Astrocyte (in vitro differentiated cells and primary cell): Measurements from ENCODE around the gene CENPA. TPM values are rescaled to one million over a fixed set of nuclear protein-coding genes. Genes with fewer than 3 reads are reported as not detected.

ENCODE experiments used
- DNase-seq: peaks from one replicate; pipeline ENCODE4 v3.0.0-alpha.2; 2010; ENCODE audit warnings: low read depth
- FAIRE-seq: peaks from 2 replicates; lab custom pipeline; 2011; peaks lifted over from hg19 to GRCh38; lab: Jason Lieb, UNC
- H2AFZ ChIP-seq: 2 replicates; pipeline ENCODE4 v1.6.0; 2012; ENCODE audit warnings: low read depth, low read length, inconsistent platforms
- H3K27ac ChIP-seq: 2 replicates; pipeline ENCODE4 v1.5.1; 2011; ENCODE audit warnings: low read depth, low read length, inconsistent platforms
- H3K27me3 ChIP-seq: 2 replicates; pipeline ENCODE4 v1.6.0; 2011; ENCODE audit warnings: low read length, inconsistent platforms; ENCODE audit not compliant: insufficient read depth
- H3K36me3 ChIP-seq: 2 replicates; pipeline ENCODE4 v1.5.1; 2011; ENCODE audit warnings: low read length, inconsistent platforms; ENCODE audit not compliant: insufficient read depth
- H3K4me1 ChIP-seq: 2 replicates; pipeline ENCODE4 v1.5.1; 2011; ENCODE audit warnings: low read length, inconsistent platforms; ENCODE audit not compliant: insufficient read depth
- H3K4me2 ChIP-seq: 2 replicates; pipeline ENCODE4 v1.6.0; 2012; ENCODE audit warnings: low read length, inconsistent platforms
- H3K4me3 ChIP-seq: 2 replicates; pipeline ENCODE4 v1.5.1; 2011; ENCODE audit warnings: low read depth, mild to moderate bottlenecking, low read length, inconsistent platforms; ENCODE audit not compliant: insufficient read depth
- H3K79me2 ChIP-seq: 2 replicates; pipeline ENCODE4 v1.6.0; 2012; ENCODE audit warnings: mild to moderate bottlenecking, low read length, inconsistent platforms; ENCODE audit not compliant: insufficient read depth
- H3K9ac ChIP-seq: 2 replicates; pipeline ENCODE4 v1.6.0; 2012; ENCODE audit warnings: mild to moderate bottlenecking, low read length, inconsistent platforms
- H3K9me3 ChIP-seq: 2 replicates; pipeline ENCODE4 v1.5.1; 2012; ENCODE audit warnings: low read depth, mild to moderate bottlenecking, low read length, inconsistent platforms; ENCODE audit not compliant: insufficient read depth
- H4K20me1 ChIP-seq: 2 replicates; pipeline ENCODE4 v1.6.0; 2012; ENCODE audit warnings: low read length, inconsistent platforms; ENCODE audit not compliant: insufficient read depth
- H3K27ac Mint-ChIP-seq: one replicate; pipeline ENCODE4 v1.8.0; 2021; ENCODE audit warnings: mild to moderate bottlenecking, mixed read lengths; ENCODE audit not compliant: unreplicated experiment
- H3K27me3 Mint-ChIP-seq: one replicate; pipeline ENCODE4 v1.8.0; 2021; ENCODE audit warnings: low read depth, mixed read lengths; ENCODE audit not compliant: unreplicated experiment
- H3K36me3 Mint-ChIP-seq: one replicate; pipeline ENCODE4 v1.8.0; 2021; ENCODE audit warnings: low read depth, mixed read lengths; ENCODE audit not compliant: unreplicated experiment
- H3K4me1 Mint-ChIP-seq: one replicate; pipeline ENCODE4 v1.8.0; 2021; ENCODE audit warnings: low read depth, mixed read lengths; ENCODE audit not compliant: unreplicated experiment
- H3K4me3 Mint-ChIP-seq: one replicate; pipeline ENCODE4 v1.8.0; 2021; ENCODE audit warnings: mild to moderate bottlenecking, moderate library complexity, mixed read lengths; ENCODE audit not compliant: unreplicated experiment
- H3K9me3 Mint-ChIP-seq: one replicate; pipeline ENCODE4 v1.8.0; 2021; ENCODE audit warnings: mild to moderate bottlenecking, mixed read lengths; ENCODE audit not compliant: unreplicated experiment
- CTCF ChIP-seq: IDR thresholded peaks from 2 replicates; pipeline ENCODE4 v1.5.1; 2011; ENCODE audit warnings: low read depth, mild to moderate bottlenecking, inconsistent platforms, low read length, moderate library complexity; ENCODE audit not compliant: insufficient read depth
- EZH2 ChIP-seq: IDR thresholded peaks from 2 replicates; pipeline ENCODE4 v1.6.1; 2012; ENCODE audit warnings: mild to moderate bottlenecking, low read length, inconsistent platforms; ENCODE audit not compliant: insufficient read depth
- total RNA-seq: library from RNA; stranded (reverse); gene quantifications from 2 replicates; pipeline ENCODE4 v1.2.1, GENCODE V29; 2021

CENPA gene
- total RNA-seq, 1 donor from 2014 or later: 2.7 TPM

- Mint-ChIP-seq H3K27ac (no peak overlapping the region), H3K4me3 (no peak overlapping the region), H3K9me3 (no peaks in the 10 kb centered on the region), H3K4me1 (peaks cover 8% of the 10 kb centered on the region), H3K27me3 (no peaks in the 10 kb centered on the region), H3K36me3 (peaks cover 32% of the 10 kb centered on the region)
- TF ChIP-seq EZH2 (no peak), CTCF (no peak)
- no peak overlapping the region for H2AFZ ChIP-seq
- peaks cover 32% of the 10 kb centered on the region for H3K79me2 ChIP-seq
- peaks cover 10% of the 10 kb centered on the region for H3K4me1 ChIP-seq
- H3K27me3 ChIP-seq: no peaks in the 10 kb centered on the region
- no peak overlapping the region for H3K4me3 ChIP-seq
- peaks cover 28% of the 10 kb centered on the region for H3K36me3 ChIP-seq
- DNase-seq (no peak), FAIRE-seq (no peak)
- no peak overlapping the region for H3K27ac ChIP-seq
- no peaks in the 10 kb centered on the region for H3K9me3 ChIP-seq
- H4K20me1 ChIP-seq: peaks cover 55% of the 10 kb centered on the region
- no peak overlapping the region for H3K9ac ChIP-seq
- no peak overlapping the region for H3K4me2 ChIP-seq
These were observed 9.6 kb upstream of the CENPA start for GRCh38 chr2:26776195-26776800.

- H3K79me2 ChIP-seq: peaks cover 14% of the 10 kb centered on the region
- H3K27ac ChIP-seq: no peak overlapping the region
- no peak for TF ChIP-seq EZH2
- TF ChIP-seq CTCF: no peak
- DNase-seq: no peak
- Mint-ChIP-seq H3K9me3 (no peaks in the 10 kb centered on the region), H3K4me1 (no peaks in the 10 kb centered on the region), H3K27ac (no peak overlapping the region), H3K36me3 (peaks cover 29% of the 10 kb centered on the region), H3K4me3 (no peak overlapping the region), H3K27me3 (no peaks in the 10 kb centered on the region)
- H3K36me3 ChIP-seq: peaks cover 28% of the 10 kb centered on the region
- peaks cover 2% of the 10 kb centered on the region for H3K4me1 ChIP-seq
- peaks cover 37% of the 10 kb centered on the region for H4K20me1 ChIP-seq
- no peak overlapping the region for H2AFZ ChIP-seq
- H3K4me2 ChIP-seq: no peak overlapping the region
- no peak overlapping the region for H3K4me3 ChIP-seq
- FAIRE-seq: no peak
- H3K9me3 ChIP-seq: no peaks in the 10 kb centered on the region
- no peak overlapping the region for H3K9ac ChIP-seq
- H3K27me3 ChIP-seq: no peaks in the 10 kb centered on the region
These were observed 7.8 kb upstream of the CENPA start for GRCh38 chr2:26778098-26778497.

GRCh38 chr2:26778507-26778906 lies 7.3 kb upstream of the CENPA start:
- H3K4me2 ChIP-seq: no peak overlapping the region
- no peak for TF ChIP-seq EZH2
- TF ChIP-seq CTCF: no peak
- peaks cover 14% of the 10 kb centered on the region for H3K79me2 ChIP-seq
- H3K4me1 ChIP-seq: peaks cover 2% of the 10 kb centered on the region
- H4K20me1 ChIP-seq: peaks cover 36% of the 10 kb centered on the region
- no peak overlapping the region for H3K27ac Mint-ChIP-seq
- no peaks in the 10 kb centered on the region for H3K9me3 ChIP-seq
- H3K27me3 ChIP-seq: no peaks in the 10 kb centered on the region
- no peaks in the 10 kb centered on the region for H3K27me3 Mint-ChIP-seq
- H3K9me3 Mint-ChIP-seq: no peaks in the 10 kb centered on the region
- H3K36me3 ChIP-seq: peaks cover 28% of the 10 kb centered on the region
- H3K4me1 Mint-ChIP-seq: no peaks in the 10 kb centered on the region
- no peak for FAIRE-seq
- H3K27ac ChIP-seq: no peak overlapping the region
- peaks cover 29% of the 10 kb centered on the region for H3K36me3 Mint-ChIP-seq
- DNase-seq: peak; percentile 13
- H3K4me3 ChIP-seq: no peak overlapping the region
- no peak overlapping the region for H2AFZ ChIP-seq
- H3K4me3 Mint-ChIP-seq: no peak overlapping the region
- H3K9ac ChIP-seq: no peak overlapping the region
